ENCODE data around the gene SYT1.
"Not testable (repeated sequence)": the region's sequence is repeated elsewhere in the genome, so short reads cannot be mapped to it uniquely, and the experiment has no call there.

The SYT1 gene

DNA sequence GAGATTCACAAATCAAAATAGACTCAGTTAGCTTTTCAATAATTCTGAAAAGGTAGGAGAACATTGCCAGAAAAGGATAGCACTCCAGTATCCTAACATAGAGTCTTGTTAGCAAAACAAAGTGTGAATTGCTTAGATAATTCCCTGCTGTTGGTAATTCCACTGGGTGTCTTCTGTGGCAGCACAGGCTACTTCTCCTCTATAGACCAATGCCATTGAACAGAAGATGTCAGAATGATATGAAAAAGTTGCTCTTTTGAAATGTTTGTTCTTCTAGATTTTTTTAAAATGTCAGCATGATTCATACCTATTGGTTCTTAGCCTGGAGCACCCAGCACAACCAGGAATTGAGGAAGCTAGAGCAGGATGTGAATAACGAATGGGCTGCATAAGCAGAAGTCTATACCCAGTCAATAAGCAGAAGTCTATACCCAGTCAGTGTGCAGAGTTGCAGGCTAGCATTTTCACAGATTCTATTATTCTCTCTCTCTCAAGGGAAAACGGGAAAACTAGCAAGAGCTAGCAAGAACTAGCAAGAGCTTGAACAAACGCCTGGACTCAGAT lies 112.8 kb downstream of the SYT1 start:
- DNase-seq = no peak

DNA sequence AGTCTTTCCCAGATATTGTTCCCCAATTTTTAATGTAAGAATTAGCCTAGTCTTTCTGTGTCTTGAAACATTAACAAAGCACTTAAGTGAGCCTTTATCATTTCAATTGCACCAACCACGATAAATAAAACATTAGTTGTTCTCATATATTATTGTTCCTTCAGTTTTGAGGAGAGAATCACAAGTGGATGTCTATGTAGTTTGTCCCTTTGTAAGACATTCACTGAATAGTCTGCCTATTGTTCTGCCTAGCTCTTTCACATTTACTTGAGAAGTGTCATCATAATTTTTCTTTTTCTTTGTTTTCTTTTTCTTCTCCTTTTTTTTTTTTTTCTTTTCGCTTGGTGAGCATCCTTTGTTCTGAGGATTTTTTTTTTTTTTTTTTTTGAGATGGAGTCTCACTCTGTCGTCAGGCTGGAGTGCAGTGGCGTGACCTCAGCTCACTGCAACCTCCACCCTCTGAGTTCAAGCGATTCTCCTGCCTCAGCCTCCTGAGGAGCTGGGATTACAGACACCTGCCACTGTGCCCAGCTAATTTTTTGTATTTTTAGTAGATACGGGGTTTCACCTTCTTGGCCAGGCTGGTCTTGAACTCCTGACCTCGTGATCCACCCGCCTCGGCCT lies 129.7 kb downstream of the SYT1 start:
- no peak for DNase-seq

DNA sequence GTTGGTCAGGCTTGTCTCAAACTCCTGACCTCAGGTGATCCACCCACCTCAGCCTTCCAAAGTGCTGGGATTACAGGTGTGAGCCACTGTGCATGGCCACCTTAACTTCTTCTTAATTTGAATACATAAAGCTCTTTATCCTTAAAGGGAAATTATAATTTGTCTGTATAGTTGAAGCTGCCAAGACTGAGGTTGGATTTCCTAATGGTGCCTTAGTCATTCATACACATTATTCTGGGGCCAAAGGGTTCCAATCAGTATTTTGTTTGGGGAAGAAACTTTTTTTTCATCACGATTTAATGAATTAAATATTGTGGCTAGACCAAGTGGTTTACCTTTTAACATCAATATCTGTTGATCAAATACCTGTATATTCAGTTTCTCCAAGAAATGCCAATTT lies 135.9 kb downstream of the SYT1 start:
- DNase-seq = no peak

DNA sequence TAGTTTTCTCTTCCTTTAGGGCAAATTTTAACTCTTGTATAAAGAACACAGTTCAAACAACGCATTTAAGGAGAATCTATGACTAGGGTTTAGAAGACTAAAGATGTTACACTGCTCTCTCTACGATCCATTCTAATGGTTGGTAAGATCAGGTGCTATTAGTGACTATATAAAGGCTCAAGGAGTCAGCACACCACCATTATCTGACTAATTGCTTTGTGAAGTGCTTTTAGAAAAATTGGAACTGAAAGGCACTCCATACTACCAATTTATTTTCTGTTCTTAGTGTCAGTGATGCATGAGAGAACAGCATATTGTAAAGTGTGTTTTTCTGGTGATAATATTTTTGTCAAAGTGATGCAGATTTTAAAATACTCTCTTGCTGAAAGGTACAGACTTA lies 136.8 kb downstream of the SYT1 start:
- no peak for DNase-seq

DNA sequence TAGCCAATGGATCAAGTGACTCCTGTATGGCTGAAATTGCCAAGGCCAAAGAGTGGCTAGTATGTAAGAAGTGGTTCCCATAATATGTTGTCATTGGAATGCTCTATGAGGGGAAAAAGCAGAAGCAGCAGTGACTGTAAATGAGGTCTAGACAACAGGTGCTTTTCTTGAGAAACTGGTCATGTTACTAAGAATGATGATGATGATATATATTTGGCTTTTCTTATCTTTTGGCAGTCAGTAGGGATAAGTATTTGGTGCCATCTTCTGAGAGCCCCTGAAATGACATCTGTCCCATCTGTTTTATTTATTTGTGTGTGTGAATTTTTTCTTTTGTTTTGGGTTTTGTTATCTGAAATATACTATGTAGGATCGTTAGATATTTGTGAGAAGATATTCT lies 141.7 kb downstream of the SYT1 start:
- DNase-seq = no peak

DNA sequence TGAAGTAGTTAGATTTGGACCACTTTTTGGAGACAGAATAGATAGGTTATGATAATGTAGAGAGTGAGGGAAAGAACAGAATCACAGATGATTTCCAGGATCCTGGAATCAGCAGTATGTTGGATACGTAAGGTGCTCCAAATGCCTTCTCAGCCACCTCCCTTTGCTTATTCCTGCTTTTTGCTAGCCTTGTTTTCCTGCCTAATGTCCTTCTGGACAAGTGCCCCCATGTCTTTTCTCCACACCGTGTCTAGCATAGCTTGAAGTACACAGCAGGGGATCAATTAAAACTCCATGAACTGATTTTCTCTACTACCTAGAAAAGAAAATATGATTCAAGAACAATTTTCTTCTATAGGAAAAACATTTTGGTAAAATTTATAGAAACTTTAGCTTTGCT lies 144.0 kb downstream of the SYT1 start:
- no peak for DNase-seq

DNA sequence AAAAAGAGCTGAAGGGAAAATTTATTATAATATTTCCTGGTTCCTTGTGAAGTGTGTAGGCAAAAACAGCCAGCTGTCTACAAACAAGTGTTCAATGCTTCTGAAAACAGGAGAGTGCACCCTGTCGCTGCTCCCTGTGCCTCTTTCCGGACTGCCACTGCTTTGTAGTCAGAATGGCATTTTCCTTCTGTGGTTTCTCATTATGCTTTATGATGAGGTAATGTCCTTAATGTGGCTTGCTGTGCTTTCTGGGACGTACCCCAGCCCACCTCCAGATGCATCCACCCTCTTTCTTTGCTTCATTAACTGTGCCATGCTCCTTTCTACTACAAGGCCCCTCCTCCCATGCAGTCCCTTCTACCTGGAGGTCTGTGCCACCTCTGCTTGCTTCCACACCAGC lies 148.1 kb downstream of the SYT1 start:
- no peak for DNase-seq

DNA sequence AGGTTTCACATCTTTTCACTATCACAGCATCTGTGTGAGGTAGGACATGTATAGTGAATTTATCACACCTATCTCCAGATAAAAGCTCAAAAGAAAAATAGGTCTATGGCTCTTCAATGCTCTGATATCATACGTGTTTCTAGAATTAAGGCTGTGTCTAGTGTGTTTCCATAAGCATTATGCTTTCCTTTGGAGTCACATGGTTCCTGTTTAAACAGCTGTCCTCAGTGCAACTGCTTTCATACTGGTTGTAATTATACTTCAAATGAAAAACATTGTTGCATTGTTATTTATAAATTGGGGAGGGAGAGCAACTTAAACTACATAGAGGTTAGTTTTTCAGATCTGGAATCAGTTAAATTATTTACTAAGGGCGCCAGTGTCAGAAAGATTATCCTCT lies 151.6 kb downstream of the SYT1 start:
- no peak for DNase-seq

DNA sequence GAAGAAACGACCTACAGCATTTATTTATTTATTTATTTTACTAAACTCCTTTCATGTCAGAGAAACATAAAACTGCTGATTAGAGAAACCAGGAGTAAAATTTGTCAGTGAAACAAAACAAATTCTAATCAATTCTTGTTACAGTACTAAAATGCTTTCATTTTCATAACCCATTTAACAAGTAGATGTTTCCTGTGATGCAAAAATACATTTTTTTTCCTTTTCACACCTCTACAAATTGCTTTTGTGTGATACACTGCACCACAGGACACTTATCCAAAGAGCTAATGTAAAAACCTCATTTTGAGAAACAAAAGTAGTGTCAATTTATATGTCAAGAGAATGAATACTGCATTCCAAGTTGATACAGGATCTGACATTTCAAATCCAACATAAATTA lies 155.1 kb downstream of the SYT1 start:
- DNase-seq = no peak

DNA sequence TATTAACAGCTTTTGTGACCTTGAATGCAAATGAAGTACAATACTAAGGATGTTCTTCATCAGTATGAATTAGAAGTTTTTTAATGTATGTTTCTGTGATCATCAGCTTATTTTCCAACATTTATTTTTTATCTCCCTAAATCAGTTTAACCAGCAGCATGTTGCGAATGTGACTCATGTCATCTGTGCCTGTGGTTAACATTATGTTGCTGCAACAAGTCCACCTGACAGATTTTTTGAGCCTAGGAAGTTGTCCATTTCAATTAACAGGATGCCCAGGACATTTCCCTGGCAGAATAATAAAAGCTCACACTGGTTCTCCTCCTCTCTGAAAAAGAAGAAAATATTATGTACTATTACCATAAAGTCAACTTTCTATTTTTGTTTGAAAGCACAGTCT lies 155.5 kb downstream of the SYT1 start:
- no peak for DNase-seq

DNA sequence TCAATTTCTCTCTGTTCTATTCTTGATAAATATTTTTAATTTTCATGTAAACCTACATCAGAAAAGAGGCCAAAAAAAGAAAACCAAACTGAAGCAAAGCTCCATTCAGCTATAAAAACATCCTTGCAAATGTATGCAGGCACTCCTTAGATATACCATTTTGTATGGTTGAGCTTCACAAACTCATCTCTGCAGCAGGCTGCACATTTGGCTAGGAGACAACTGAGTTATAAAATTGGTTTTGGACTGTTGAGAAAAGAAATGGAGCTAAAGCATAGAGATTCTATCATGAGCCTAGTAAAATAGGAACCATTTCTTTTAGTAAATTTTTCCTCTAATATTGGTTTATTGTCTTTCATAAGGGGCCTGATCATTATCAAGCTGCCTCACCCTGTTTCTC lies 156.4 kb downstream of the SYT1 start:
- DNase-seq = no peak

DNA sequence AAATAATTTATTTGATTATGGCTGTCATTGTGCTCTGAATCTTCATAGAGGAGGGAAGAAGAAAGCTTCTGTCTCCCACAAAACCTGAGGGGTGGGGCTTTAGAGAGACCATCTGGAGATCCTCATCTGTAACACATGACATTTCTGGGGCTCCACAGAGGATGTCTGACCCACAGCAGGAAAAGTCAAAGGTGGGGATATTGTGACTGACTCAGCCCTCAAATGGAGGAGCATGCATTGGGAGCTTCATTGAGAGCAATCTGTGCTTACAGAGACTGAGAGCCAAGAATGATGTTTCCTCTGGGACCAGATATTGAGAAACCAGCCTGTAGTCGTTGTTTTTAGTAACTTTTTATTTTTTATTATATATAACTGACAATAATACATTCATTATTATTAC lies 158.7 kb downstream of the SYT1 start:
- no peak for DNase-seq

DNA sequence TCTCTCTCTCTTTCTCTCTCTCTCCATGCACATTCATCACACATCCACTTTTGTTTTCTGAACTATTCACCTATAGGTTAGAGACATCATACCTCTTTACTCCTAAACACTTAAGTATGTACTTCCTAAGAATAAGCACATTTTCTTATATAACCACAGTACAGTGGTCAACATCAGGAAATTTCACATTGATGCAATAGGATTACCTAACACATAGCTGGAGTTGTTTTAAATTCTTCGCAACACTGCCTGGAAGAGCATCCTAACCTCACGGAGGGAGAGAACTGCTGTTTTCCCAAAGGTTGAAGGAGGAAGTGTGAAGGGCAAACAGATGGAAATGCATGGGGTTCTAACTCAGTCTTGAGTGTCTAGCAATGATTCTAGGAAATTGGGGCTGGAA lies 159.2 kb downstream of the SYT1 start:
- DNase-seq = no peak

DNA sequence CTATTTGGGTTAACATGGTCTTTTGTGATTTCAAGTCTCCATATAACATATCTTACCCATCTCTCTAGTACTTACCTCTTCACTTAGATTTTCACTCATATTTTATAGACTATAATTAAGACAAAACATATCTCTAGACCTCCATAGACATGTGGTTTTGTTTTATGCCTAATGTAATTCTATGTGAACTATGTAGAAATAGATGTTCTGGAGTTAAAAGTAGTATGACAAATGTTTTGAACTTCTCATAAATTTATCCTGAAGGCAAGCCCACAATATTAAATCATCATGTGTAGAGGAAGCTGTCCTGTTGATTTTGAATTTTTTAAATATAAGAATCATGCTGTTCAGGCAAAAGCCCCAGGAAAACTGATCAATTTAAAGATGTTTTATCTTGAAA lies 169.2 kb downstream of the SYT1 start:
- no peak for DNase-seq

DNA sequence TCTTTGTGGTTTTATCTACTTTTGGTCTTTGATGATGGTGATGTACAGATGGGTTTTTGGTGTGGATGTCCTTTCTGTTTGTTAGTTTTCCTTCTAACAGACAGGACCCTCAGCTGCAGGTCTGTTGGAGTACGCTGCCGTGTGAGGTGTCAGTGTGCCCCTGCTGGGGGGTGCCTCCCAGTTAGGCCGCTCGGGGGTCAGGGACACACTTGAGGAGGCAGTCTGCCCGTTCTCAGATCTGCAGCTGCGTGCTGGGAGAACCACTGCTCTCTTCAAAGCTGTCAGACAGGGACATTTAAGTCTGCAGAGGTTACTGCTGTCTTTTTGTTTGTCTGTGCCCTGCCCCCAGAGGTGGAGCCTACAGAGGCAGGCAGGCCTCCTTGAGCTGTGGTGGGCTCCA lies 180.2 kb downstream of the SYT1 start:
- DNase-seq = not testable (repeated sequence)

DNA sequence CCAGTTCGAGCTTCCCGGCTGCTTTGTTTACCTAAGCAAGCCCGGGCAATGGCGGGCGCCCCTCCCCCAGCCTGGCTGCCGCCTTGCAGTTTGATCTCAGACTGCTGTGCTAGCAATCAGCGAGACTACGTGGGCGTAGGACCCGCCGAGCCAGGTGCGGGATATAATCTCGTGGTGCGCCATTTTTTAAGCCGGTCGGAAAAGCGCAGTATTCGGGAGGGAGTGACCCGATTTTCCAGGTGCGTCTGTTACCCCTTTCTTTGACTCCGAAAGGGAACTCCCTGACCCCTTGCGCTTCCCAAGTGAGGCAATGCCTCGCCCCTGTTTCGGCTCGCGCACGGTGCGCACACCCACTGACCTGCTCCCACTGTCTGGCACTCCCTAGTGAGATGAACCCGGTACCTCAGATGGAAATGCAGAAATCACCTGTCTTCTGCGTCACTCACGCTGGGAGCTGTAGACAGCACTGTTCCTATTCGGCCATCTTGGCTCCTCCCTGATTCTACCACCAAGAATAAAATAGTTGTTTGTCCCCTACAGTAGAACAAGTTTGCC lies 180.7 kb downstream of the SYT1 start:
- DNase-seq = not testable (repeated sequence)

DNA sequence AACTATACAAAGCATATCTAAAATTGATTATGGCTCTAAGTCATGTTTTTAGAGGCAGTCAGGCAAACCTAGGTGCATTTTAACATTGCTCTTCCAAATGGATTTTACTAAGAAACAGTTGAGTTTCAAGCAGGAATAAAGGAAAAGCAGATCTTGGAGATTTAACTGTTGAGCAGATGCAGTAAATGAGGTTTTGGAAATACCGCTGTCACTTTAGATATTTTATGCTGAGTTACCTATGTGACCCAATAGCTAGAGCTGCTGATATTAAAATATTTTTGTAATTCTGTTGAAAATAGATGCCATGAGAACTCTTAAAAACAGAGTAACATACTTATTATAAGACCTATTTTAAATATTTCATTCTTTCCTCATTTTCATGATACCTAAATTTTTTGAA lies 181.4 kb downstream of the SYT1 start:
- DNase-seq = no peak

DNA sequence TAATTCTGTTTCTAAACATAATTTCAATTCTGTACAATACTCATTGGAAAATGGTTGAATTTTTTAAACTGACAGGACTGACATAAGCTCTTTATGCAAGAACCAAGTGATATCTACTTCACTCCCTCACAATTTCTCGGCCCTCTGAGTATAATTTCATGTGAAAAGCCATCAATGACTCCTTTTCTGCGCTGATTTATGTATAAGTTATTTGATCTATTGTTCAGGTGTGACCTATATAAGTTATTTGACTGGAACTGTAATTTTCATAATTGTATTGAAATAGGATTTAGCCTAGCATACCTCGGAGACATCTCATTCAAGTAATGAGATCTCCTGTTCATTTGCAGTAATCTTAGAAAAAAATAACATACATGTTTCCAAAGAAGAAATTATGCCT lies 184.4 kb downstream of the SYT1 start:
- DNase-seq = no peak

DNA sequence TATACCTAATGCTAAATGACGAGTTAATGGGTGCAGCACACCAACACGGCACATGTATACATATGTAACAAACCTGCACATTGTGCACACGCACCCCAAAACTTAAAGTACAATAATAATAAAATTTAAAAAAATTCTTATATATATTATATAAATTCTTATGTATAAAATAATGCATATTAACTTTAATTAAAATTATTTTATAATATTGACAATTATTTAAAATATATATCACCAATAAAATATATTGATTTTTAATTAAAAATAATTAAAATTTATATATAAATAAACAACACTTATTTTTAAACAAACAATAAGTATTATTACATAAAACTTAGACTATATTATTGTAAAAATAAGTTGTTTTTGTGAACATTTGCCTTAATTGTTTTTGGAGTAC lies 188.8 kb downstream of the SYT1 start:
- no peak for DNase-seq

DNA sequence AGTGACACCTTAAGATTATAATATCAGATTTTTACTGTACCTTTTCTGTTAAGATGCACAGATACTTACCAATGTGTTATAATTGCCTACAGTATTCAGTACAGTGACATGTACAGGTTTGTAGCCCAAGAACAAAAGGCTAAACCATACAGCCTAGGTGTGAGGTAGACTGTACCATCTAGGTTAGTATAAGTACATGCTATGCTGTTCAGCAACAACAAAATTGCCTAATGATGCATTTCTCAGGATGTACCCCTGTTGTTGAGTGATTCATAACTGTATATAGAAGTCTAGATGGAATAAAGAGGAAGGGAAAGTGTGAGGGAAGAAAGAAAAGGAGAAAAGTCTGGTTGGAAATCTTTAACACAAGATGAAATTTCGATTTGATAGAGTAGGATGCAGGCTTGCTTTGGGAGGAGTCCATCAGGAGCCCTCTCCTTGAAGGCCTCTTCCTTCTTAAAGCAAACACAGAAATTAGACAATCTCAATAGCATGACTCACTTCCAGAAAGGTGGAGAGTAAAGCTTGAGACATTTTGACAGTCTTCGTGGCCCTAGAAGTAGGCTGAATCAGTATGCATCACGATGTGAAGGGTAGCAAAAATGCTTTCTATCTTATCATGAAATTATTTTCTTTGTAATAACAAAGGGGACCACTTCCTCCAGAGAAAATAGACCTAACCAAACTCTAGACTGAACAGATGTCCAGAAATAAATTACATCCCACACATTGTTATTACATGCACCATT lies 191.5 kb downstream of the SYT1 start:
- no peak for DNase-seq

DNA sequence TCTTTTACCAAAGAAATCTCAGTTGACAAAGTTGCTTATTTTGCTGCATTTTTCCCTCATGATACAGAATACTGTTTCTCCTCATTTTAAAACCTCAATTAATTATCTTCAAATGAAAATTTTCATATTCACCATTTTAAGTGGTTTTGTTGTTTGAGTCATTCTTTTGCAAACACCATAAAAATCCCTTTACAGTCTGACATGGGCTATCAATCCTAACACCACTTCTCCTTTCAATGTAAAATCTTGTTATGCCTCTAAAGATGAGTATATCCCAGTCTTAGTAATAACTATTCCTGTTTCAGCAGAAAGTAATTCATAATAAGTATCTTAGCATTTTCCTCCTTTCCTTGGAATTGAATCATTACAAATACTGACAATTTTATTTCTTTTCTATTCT lies 192.2 kb downstream of the SYT1 start:
- no peak for DNase-seq

DNA sequence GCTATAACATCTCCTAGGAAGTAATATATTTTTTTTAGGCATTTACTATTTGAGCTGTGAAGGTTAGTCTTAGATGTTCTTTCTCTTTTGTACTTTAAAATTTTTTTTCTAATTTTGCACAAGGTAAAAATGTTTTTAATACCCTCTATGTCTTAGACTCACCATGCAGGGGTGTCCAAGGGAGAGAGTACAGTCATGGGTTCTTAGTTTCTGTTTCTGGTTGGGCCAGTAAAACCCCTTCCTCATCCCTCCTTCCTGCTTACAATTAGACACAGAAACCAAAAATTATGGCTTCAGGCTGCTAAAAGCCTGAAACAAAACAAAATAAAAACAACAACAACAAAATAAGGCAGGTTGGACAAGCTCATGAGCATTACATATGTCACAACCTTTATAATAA lies 193.0 kb downstream of the SYT1 start:
- DNase-seq = no peak

DNA sequence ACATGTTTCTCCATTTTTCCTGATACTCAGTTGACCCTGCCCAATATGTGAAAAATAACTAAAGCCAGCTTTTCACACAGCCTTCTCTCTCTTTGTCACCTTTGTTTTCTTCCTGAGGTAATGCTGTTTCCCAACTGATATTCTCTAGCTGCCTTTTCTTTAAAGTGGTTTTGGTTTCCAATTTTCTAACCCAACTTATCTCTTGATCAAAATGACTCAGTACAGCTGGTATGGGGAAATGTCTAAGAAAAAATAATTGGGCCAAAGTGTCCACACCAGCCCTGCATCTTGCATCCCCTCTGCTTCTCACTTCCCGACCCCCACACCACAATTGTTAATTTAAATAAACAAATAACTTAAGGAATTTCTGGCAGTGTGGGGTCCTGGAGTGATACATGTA lies 193.8 kb downstream of the SYT1 start:
- no peak for DNase-seq

DNA sequence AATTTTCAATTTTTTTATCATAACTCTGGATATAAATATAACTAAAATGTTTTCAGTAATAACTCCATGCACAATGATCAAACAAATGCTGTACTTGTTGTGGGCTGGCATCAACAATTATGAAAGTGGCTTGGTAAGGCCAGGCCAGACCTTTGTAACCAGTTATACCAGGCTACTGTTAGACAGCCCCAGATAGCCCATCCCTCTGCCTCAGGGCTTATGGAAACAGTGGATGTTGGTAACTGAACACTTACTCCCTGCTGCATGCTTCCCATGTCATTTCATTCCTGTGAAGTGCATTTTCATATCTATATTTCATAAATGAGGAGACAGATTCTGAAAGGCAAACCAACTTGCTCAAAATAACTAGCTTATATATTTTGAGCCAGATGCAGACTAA lies 195.0 kb downstream of the SYT1 start:
- no peak for DNase-seq

DNA sequence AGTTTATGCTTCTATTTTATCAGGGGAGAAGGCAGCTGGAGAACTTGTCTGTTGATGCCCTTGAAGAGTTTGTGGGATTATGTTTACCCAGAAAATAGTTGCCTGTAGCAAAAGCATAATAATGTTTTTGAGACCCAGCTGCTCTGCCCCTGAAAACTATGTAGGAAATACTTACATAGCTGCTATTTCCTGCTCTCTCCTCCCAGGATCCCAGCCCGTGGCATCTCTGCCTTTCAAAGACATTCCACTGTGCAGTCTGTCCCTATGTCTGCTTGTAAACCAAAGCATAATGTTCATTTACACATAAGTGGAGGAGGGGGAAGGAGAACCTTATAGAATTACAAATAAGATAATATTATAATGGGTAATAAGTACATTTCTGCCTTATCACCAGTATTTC lies 198.7 kb downstream of the SYT1 start:
- DNase-seq = no peak
